Activated naive CD4-positive, alpha-beta T cell treated with anti-CD3 and anti-CD28 coated beads, Interleukin-2, amount 50 U/mL, for 24 hours (primary cell): ENCODE measurements around the gene MRPL20.
A peak's percentile ranks its signal among the peaks of the same experiment; 100 is the strongest.
"Not testable (repeated sequence)": the region's sequence is repeated elsewhere in the genome, so short reads cannot be mapped to it uniquely, and the experiment has no call there.

Experiments used
- H3K27ac Mint-ChIP-seq: one replicate; pipeline ENCODE4 v1.8.0; 2021; ENCODE audit warnings: mild to moderate bottlenecking, mixed read lengths
- H3K27me3 Mint-ChIP-seq: one replicate; pipeline ENCODE4 v1.8.0; 2021; ENCODE audit warnings: mixed read lengths
- H3K36me3 Mint-ChIP-seq: one replicate; pipeline ENCODE4 v1.8.0; 2021; ENCODE audit warnings: mixed read lengths
- H3K4me1 Mint-ChIP-seq: one replicate; pipeline ENCODE4 v1.8.0; 2021; ENCODE audit warnings: mixed read lengths
- H3K4me3 Mint-ChIP-seq: one replicate; pipeline ENCODE4 v1.8.0; 2021; ENCODE audit warnings: mild to moderate bottlenecking, mixed read lengths
- H3K9me3 Mint-ChIP-seq: one replicate; pipeline ENCODE4 v1.8.0; 2021; ENCODE audit warnings: mixed read lengths

MRPL20 gene

DNA sequence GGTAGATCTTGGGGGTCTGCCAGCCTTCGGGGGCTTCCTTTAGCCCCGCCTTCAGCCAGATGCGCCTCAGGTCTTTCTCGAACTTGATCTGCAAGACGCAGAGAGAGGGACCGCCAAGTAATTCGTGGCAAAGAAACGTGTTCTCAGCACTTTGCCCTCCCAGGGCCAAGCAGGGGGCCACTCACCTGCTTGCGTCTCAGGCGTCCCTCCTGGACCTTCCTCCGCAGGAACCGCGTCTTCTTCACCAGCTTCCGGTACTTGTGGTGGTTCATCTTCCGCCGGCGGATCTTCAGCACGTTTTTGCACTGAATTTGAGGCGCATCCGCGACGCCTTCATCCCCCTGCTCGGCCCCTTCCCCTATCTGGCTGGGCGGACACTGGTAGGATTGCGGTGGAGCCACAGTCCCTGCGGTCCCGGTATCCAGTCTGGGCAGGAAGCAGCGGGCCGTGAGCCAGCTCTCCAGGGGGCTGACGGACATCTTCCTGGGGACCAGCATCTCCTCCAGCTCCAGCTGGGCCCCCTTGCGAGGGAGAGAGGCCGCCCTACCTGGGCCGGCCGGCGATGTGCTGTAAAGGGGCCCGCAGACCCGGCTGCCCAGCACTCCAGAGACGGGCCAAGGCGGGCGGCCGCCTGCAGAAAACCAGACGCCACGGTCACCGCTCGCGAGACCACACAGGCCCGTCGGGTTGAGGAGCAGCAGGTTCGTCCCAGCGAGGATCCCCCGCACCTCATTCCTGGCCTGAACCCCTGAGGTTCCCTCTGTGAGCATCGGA is 33.1 kb downstream of the MRPL20 start:
- H3K36me3 Mint-ChIP-seq: no peaks in the 10 kb centered on the region
- peak overlapping the region; percentile 30 for H3K27ac Mint-ChIP-seq
- peaks cover 17% of the 10 kb centered on the region for H3K4me1 Mint-ChIP-seq
- no peaks in the 10 kb centered on the region for H3K9me3 Mint-ChIP-seq
- no peaks in the 10 kb centered on the region for H3K27me3 Mint-ChIP-seq
- H3K4me3 Mint-ChIP-seq: peak overlapping the region; percentile 93

DNA sequence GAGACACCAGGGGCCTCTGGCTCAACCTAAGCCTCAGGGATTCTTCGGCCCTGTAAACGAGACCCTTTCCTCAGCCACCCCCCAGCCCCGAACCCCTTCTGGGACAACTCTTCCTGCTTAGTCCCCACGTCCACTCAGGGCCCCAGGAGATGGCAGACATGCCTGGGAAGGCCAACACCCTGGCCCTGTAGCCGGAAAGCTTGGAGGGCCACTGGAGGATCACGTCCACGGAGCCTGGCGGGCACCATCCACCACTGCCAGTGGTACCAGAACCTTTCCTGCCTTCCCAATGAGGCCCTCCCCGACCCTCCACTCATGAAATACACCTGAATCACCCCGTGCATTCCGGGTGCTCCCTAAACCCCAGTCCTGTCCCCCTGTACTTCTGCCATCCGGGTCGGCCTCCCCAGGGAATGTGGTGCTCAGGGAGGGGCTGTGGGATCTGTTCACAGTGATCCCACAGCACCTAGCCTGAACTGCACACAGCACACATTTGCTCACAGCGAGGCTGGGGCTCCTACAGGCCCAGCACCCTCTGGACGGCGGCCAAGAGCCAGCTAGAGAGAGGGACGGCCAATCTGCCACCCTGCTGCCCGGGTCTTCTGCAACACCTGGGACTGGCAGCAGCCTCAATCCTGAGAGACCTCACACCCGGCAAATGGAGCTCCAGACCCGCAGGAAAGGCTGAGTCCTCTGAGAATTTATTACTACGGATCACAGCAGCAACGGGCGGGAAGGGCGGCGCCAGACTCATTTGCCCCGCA is 33.9 kb downstream of the MRPL20 start:
- Mint-ChIP-seq H3K36me3 (no peaks in the 10 kb centered on the region), H3K4me3 (peak overlapping the region; percentile 93), H3K27me3 (no peaks in the 10 kb centered on the region), H3K27ac (no peak overlapping the region), H3K4me1 (peaks cover 17% of the 10 kb centered on the region), H3K9me3 (no peaks in the 10 kb centered on the region)

DNA sequence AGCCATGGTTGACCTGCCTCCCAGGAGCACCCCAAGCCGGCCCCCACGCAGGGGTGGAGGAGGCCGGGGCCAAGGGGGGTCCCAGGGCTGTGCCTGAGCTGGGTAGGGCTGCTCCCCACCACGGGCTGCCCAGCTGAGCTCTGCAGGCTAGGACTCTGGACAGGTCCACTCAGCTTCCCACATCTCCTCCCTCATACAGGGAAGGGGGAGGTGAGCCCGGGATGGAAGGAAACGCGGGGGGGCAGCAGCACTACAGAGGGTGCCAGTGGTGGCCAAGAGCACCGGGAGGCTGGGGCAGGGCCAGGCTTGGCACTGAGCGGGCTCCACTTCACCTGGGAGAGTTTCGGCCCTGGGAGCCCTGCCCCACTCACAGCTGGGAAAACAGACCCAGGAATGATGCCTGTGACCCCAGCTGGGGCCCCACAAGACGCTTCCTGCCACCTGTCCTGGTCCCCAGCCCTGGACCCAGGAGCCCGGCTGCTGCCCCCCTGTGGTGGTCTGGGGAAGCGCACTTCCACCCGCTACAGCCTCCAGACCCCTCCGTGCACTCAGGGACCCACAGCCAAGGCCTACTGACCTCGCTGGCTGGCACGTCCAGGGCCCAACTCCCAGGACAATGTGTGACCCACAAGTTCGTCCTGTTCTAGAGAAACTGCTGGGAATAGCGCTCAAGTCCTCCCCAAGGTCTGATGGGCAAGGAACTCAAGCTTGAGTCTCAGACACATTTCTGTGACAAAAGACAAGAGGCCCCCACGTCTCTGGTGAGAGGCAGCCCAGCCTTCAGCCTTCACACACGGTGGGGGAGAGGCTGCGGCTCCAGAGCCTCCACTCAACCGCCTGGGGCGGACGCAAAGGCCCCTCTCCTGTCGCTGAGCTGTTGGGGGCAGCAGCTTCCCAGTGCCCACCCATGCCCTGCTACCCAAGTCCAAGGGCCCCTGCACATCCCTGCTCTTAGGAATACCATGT is 35.1 kb downstream of the MRPL20 start:
- no peaks in the 10 kb centered on the region for H3K36me3 Mint-ChIP-seq
- peaks cover 17% of the 10 kb centered on the region for H3K4me1 Mint-ChIP-seq
- H3K27me3 Mint-ChIP-seq: no peaks in the 10 kb centered on the region
- no peak overlapping the region for H3K27ac Mint-ChIP-seq
- H3K9me3 Mint-ChIP-seq: no peaks in the 10 kb centered on the region
- peak overlapping the region; percentile 68 for H3K4me3 Mint-ChIP-seq

DNA sequence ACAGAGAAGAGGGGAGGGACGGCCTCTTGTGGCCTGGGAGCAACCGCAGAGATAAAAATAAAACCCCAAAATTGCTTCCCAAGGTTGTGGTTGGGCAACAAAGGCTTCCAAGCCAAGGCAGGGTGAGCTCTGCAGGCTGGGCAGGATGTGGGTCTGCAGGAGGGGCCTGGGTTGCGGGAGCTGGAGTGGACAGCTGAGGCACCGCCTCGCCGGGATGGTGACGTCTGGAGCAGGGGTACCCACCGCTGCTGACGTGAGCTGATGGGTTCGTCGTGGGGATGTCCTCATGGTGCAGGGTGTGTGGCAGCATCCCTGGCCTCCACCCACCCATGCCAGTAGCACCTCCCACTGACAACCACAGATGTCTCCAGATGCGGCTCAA is 35.7 kb downstream of the MRPL20 start:
- H3K9me3 Mint-ChIP-seq: no peaks in the 10 kb centered on the region
- no peaks in the 10 kb centered on the region for H3K27me3 Mint-ChIP-seq
- no peak overlapping the region for H3K27ac Mint-ChIP-seq
- H3K4me3 Mint-ChIP-seq: no peak overlapping the region
- H3K4me1 Mint-ChIP-seq: peaks cover 17% of the 10 kb centered on the region
- H3K36me3 Mint-ChIP-seq: no peaks in the 10 kb centered on the region

DNA sequence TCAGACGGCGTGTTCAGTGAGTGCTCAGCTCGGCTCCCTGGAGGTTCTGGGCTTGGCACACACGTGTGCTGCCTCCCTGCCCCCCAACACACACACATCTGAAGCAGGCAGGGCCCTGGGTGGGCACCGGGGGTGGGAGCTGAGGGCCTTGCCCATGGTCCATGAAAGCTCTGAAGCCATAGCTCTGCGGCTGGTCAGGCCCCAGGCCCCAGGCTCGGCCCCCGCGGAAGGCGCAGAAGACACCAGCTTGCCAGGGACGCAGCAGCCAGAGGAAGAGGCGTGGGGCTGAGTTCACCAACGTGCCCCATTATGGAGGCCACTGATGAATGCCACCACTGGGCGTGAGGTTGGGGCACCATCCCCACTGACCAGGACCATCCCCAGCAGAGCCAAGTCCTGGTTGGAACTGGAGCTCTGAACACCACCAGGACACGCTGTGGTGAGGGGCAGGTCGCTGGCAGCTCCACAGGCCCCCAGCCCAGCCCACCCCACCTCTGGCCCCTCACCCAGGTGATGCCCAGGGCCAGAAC is 36.3 kb downstream of the MRPL20 start:
- no peaks in the 10 kb centered on the region for H3K27me3 Mint-ChIP-seq
- peaks cover 17% of the 10 kb centered on the region for H3K4me1 Mint-ChIP-seq
- H3K36me3 Mint-ChIP-seq: no peaks in the 10 kb centered on the region
- H3K4me3 Mint-ChIP-seq: no peak overlapping the region
- H3K9me3 Mint-ChIP-seq: no peaks in the 10 kb centered on the region
- H3K27ac Mint-ChIP-seq: no peak overlapping the region

DNA sequence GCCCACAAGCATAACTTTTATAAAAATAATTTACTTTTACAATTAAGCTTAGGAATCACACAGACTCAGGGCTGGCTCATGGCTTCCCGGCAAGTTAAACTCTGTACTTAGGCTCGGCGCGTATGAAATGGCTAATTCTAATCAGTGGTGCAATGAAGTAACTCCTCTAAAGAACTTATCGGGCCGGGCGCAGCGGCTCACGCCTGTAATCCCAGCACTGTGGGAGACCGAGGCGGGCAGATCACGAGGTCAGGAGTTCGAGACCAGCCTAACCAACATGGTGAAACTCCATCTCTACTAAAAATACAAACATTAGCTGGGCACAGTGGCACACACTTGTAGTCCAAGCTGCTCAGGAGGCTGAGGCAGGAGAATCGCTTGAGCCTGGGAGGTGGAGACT is 37.0 kb downstream of the MRPL20 start:
- H3K4me3 Mint-ChIP-seq, H3K27ac Mint-ChIP-seq, H3K9me3 Mint-ChIP-seq, H3K27me3 Mint-ChIP-seq, H3K36me3 Mint-ChIP-seq: not testable (repeated sequence)
- H3K4me1 Mint-ChIP-seq: peaks cover 14% of the 10 kb centered on the region

DNA sequence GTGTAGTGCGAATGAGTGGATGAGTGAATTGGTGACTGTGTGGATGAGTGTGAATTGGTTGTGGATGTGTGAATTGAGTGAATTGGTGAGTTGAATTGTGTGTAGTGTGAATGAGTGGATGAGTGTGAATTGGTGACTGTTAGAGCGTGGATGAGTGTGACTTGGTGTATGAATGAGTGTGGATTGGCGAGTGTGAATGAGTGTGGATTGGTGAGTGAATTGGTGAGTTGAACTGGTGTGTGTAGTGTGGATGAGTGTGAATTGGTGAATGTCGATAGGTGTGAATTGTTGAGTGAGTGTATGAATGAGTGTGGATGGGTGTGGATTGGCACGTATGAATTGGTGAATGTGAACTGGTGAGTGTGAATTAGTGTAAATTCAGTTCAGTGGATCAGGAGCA is 39.8 kb downstream of the MRPL20 start:
- no peaks in the 10 kb centered on the region for H3K9me3 Mint-ChIP-seq
- peaks cover 8% of the 10 kb centered on the region for H3K4me1 Mint-ChIP-seq
- H3K27ac Mint-ChIP-seq: no peak overlapping the region
- no peaks in the 10 kb centered on the region for H3K36me3 Mint-ChIP-seq
- no peaks in the 10 kb centered on the region for H3K27me3 Mint-ChIP-seq
- no peak overlapping the region for H3K4me3 Mint-ChIP-seq

DNA sequence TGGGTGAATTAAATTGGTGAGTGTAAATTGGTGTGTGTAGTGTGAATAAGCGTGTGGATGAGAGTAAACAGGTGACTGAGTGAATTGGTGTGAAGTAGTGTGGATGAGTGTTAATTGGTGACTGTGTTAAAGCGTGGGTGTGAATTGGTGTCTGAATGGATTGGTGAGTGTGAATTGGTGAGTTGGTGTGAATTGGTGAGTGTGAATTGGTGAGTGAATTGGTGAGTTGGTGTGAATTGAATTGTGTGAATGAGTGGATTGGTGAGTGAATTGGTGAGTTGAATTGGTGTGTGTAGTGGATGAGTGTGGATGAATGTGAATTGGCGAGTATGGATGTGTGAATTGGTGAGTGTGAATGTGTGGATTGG is 40.4 kb downstream of the MRPL20 start:
- Mint-ChIP-seq H3K4me1 (peaks cover 5% of the 10 kb centered on the region), H3K4me3 (no peak overlapping the region), H3K9me3 (no peaks in the 10 kb centered on the region), H3K27me3 (no peaks in the 10 kb centered on the region), H3K36me3 (no peaks in the 10 kb centered on the region), H3K27ac (no peak overlapping the region)

DNA sequence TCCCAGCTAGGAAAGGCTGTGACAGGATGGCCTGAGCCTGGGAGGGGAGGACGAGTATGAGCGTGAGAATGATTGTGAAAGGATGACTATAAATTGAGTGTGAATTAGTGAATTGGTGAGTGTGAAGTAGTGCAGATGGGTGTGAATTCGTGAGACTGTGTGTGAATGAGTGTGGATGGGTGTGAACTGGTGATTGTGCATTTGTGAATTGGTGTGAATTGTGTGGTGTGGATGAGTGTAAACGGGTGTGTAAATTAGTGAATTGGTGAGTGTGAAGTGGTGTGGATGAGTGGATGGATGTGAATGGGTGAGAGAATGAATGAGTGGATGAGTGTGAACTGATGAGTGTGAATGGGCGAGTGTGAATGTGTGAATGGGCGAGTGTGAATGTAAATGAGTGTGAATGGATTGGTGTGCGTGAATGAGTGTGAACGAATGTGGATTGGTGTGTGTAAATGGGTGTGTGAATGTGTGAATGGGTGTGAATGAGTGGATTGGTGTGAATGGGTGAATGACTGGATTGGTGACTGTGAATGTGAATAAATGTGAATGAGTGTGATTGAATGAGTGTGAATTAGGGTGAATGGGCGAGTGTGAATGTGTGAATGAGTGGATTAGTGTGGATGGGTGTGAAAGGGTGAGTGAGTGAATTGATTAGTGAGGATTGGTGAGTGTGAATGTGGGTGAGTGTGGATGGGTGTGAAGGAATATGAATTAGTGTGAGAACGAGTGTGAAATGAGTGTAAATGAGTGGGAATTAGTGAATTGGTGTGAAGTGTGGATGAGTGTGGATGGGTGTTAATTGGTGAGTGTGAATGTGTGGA is 41.0 kb downstream of the MRPL20 start:
- H3K4me1 Mint-ChIP-seq: peaks cover 5% of the 10 kb centered on the region
- no peak overlapping the region for H3K4me3 Mint-ChIP-seq
- H3K36me3 Mint-ChIP-seq: no peaks in the 10 kb centered on the region
- H3K9me3 Mint-ChIP-seq: no peaks in the 10 kb centered on the region
- H3K27me3 Mint-ChIP-seq: no peaks in the 10 kb centered on the region
- H3K27ac Mint-ChIP-seq: no peak overlapping the region

DNA sequence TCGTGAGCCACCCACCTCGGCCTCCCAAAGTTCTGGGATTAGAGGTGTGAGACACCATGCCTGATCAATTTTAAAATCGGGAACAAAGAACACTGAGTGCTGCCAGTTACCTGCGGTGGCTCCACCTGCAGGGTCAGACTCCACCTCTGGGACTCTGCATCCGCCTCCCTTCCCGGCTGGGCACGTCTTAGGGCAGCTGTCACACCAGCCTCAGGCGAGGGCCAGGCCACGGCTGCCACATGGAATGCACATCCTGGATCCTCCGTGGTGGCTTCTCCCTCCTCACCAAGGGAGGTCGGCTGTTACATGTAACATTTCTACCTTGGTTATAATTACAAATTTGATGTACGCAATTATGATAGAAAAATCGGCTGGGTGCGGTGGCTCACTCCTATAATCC is 42.8 kb downstream of the MRPL20 start:
- no peak overlapping the region for H3K27ac Mint-ChIP-seq
- H3K4me3 Mint-ChIP-seq: no peak overlapping the region
- no peaks in the 10 kb centered on the region for H3K36me3 Mint-ChIP-seq
- H3K27me3 Mint-ChIP-seq: no peaks in the 10 kb centered on the region
- H3K4me1 Mint-ChIP-seq: peaks cover 2% of the 10 kb centered on the region
- H3K9me3 Mint-ChIP-seq: no peaks in the 10 kb centered on the region

DNA sequence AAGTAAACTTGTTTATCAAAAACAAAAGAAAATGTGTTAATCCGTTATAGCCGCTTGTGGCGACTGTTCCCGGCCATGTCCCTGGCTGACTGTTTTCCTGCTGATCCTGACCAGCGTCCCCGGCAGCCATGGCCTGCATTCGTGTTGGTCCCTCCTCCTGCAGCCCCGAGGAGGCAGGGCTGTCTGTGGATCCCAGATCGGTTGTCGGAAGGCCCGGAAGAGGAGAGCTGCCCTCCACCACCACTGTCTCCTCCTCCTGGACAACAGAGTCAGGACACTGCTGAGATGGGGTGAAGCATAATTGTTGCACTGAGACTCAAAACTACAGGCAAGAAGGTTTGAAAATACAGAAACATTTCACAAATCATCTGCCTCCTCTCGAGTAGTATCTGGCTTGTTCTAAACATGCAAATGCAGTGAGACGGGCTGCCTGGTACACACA is 45.1 kb downstream of the MRPL20 start:
- Mint-ChIP-seq H3K4me1 (peaks cover 7% of the 10 kb centered on the region), H3K4me3 (no peak overlapping the region), H3K9me3 (no peaks in the 10 kb centered on the region), H3K27me3 (peaks cover 3% of the 10 kb centered on the region), H3K36me3 (no peaks in the 10 kb centered on the region), H3K27ac (no peak overlapping the region)

DNA sequence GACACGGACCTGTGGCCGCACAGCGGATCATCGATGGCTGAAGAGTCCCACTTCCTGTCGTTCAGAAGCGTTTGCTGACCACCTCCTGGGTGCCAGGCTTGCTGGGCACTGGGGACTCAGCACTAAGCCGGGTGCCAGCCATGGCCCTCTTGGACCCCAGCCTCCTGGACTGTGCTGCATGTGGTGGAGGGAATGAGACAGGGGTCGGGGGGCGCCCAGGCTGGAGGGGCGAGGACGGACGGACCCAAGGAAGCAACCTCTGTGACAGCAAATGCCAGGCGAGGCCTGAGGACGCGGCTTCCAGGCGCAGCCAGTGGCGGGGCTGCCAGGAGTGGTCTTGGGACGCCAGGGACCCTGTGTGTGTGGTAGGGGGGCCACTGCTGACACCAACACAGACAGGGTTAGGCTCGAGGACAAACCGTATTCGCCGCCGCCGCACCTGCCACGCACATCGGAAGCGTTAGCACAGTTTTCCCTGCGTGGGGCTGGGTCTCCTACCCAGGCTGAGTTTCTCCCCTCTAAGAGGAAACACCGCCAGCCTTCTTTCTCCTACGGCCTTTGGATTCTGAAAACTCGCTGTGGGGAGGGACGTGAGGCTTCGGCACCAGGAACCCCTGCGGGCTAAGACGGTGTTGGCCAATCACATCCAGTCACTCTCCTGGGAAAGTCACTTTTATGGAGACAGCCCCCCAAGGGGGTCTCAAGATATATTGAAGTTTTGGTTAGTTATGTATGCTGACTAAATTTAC is 45.7 kb downstream of the MRPL20 start:
- H3K27ac Mint-ChIP-seq: no peak overlapping the region
- no peaks in the 10 kb centered on the region for H3K36me3 Mint-ChIP-seq
- peaks cover 7% of the 10 kb centered on the region for H3K4me1 Mint-ChIP-seq
- peaks cover 3% of the 10 kb centered on the region for H3K27me3 Mint-ChIP-seq
- H3K4me3 Mint-ChIP-seq: no peak overlapping the region
- H3K9me3 Mint-ChIP-seq: no peaks in the 10 kb centered on the region

DNA sequence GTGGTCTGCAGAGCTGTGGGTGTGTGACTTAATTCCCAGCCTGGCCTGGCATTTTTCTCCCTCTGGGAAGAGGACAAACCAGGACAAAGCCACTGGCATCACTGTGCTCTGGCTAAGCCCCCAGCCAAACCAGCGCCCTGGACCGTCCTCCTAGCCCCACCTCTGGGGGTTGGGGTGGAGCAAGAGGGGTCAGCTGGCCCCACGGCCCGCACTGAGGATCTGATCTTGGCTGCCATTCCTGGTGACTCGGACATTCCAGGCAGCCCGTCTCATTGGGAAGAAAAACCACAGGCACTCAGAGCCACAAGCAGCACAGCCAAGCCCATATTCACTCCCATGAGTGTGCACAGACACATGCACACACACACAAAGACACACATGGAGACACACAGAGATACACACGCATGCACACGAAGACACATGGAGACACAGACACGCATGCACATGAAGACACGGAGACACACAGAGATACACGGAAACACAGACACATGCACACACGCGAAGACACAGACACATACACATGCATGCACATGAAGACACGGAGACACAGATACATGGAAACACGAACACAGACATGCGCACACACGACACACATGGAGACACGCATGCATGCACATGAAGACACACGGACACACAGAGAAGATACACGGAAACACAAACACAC is 46.5 kb downstream of the MRPL20 start:
- H3K27ac Mint-ChIP-seq: no peak overlapping the region
- no peak overlapping the region for H3K4me3 Mint-ChIP-seq
- H3K4me1 Mint-ChIP-seq: peaks cover 7% of the 10 kb centered on the region
- peaks cover 3% of the 10 kb centered on the region for H3K27me3 Mint-ChIP-seq
- no peaks in the 10 kb centered on the region for H3K9me3 Mint-ChIP-seq
- no peaks in the 10 kb centered on the region for H3K36me3 Mint-ChIP-seq
